Measurements from ENCODE around the gene STK11IP. TPM values are rescaled to one million over a fixed set of nuclear protein-coding genes. Genes with fewer than 3 reads are reported as not detected.

The STK11IP gene
- total RNA-seq, 2 experiments from 2014 or later: 26.4 to 27.5 TPM

DNA sequence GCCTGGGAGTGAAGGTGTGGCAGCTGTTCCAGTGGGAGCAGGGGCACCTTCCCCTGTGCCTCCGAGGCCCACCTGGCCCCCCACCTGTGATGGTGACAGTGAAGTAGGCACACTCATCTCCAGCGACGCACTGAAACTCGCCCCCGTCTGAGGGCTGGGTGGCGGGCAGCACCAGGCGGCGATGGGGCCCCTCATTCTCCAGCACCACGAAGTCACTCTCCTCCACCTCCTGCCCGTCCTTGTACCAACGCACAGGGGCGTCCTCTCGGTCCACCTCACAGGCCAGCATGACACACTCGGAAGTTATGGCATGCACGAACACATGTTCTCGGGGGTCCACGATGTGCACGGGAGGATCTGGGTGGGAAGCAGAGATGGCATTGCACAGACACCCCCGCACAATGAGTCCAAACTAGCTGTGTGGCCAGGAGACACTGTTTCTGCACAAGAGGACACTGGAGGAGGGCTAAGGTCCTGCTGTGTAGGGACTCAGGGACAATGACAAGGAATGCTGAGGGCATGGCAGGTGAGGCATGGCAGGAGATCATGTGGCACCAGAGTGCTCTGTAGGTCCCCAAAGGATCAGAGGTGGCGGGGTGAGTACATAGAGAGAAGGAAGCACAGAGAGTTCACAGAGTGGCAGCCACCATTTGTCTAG is 34.3 kb upstream of the STK11IP start:
- Mint-ChIP-seq H3K36me3 (ENCODE audit: low read depth) (no peaks in the 10 kb centered on the region), H3K27me3 (peaks cover 12% of the 10 kb centered on the region), H3K4me3 (no peak overlapping the region), H3K9me3 (no peaks in the 10 kb centered on the region), H3K4me1 (ENCODE audit: low read depth) (no peaks in the 10 kb centered on the region), H3K27ac (no peak overlapping the region)
- ATAC-seq (no peak), DNase-seq (no peak)
- TF ChIP-seq, protein P1, sequence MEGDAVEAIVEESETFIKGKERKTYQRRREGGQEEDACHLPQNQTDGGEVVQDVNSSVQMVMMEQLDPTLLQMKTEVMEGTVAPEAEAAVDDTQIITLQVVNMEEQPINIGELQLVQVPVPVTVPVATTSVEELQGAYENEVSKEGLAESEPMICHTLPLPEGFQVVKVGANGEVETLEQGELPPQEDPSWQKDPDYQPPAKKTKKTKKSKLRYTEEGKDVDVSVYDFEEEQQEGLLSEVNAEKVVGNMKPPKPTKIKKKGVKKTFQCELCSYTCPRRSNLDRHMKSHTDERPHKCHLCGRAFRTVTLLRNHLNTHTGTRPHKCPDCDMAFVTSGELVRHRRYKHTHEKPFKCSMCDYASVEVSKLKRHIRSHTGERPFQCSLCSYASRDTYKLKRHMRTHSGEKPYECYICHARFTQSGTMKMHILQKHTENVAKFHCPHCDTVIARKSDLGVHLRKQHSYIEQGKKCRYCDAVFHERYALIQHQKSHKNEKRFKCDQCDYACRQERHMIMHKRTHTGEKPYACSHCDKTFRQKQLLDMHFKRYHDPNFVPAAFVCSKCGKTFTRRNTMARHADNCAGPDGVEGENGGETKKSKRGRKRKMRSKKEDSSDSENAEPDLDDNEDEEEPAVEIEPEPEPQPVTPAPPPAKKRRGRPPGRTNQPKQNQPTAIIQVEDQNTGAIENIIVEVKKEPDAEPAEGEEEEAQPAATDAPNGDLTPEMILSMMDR (IDR thresholded peaks at IDR 0.05): no peak
- POLR2A ChIA-PET: no interaction called here
- CTCF ChIA-PET: interaction anchor here (1.0 to 2.0 kb wide), 2 partner anchors 21 to 79 kb away, joined by 3 to 4 read pairs; no protein-coding TSS in a partner anchor
- intact Hi-C loops (cut with micrococcal nuclease): no loop called here

GRCh38 chr2:219565130-219566080 is 32.3 kb upstream of the STK11IP start:
- H3K27me3 Mint-ChIP-seq: peaks cover 25% of the 10 kb centered on the region

DNA sequence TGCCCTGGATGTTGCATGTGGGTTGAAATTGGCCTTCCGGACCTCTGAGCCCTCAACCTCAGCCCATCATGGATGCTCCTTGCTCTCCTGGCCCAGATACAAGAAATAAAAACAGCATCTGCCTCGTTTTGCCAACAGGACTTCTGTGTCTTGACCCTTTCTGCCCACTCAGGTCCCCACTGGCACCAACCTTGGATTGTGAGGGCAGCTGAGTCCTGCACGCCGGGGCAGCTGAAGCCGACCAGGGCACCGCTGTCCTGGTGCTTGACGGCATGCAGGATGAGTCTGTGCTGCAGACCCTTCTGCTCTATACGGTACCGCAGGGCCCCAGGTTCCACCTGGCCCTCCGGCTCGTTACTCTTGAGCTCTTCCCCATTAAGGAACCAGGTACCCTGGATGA is 31.0 kb upstream of the STK11IP start:
- DNase-seq: no peak
- no peaks in the 10 kb centered on the region for H3K4me1 Mint-ChIP-seq (ENCODE audit: low read depth)
- ATAC-seq: no peak
- no peak overlapping the region for H3K4me3 Mint-ChIP-seq
- intact Hi-C loops (cut with micrococcal nuclease): no loop called here
- POLR2A ChIA-PET: no interaction called here
- TF ChIP-seq, protein P1 (IDR thresholded peaks at IDR 0.05): no peak
- H3K27me3 Mint-ChIP-seq: peaks cover 25% of the 10 kb centered on the region
- CTCF ChIA-PET: interaction anchor here (1.1 to 1.4 kb wide), 2 partner anchors 26 to 37 kb away, joined by 3 read pairs; no protein-coding TSS in a partner anchor
- no peaks in the 10 kb centered on the region for H3K9me3 Mint-ChIP-seq
- H3K27ac Mint-ChIP-seq: no peak overlapping the region
- H3K36me3 Mint-ChIP-seq (ENCODE audit: low read depth): no peaks in the 10 kb centered on the region

More at GRCh38 chr2:219565130-219566080, 32.3 kb upstream of the STK11IP start:
- no peaks in the 10 kb centered on the region for H3K9me3 Mint-ChIP-seq
- intact Hi-C loops (cut with micrococcal nuclease): no loop called here
- ChIA-PET POLR2A (no interaction called here), CTCF (interaction anchor here (2.0 kb wide), 1 partner anchor 23 kb away, joined by 4 read pairs; no protein-coding TSS in a partner anchor)
- no peaks in the 10 kb centered on the region for H3K36me3 Mint-ChIP-seq (ENCODE audit: low read depth)
- no peak overlapping the region for H3K4me3 Mint-ChIP-seq
- TF ChIP-seq, protein P1 (IDR thresholded peaks at IDR 0.05): no peak
- no peak overlapping the region for H3K27ac Mint-ChIP-seq
- DNase-seq (no peak), ATAC-seq (no peak)
- no peaks in the 10 kb centered on the region for H3K4me1 Mint-ChIP-seq (ENCODE audit: low read depth)

DNA sequence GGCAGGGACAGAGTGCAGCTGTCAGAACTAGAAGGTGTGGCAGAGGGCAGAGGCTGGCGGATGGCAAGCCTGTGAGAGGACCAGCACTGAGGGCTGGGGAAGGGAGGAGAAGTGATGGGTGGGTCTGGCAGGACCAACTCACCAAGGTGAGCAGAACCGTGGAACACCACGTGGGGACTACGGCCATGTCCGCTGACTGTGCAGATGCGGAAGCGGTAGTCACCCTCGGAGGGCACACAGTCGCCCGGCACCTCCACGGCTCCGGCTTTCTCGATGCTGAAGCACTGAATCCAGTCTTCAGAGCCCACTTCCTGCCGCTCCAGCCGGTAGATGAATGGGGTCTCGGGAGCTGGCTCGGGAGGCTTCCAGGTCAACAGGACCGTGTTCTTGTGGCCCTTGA is 30.5 kb upstream of the STK11IP start:
- no peaks in the 10 kb centered on the region for H3K36me3 Mint-ChIP-seq (ENCODE audit: low read depth)
- intact Hi-C loops (cut with micrococcal nuclease): no loop called here
- no peaks in the 10 kb centered on the region for H3K4me1 Mint-ChIP-seq (ENCODE audit: low read depth)
- CTCF ChIA-PET: interaction anchor here (0.7 to 1.4 kb wide), 3 partner anchors 26 to 71 kb away, joined by 3 read pairs; a partner anchor contains a TSS
- H3K27me3 Mint-ChIP-seq: peaks cover 30% of the 10 kb centered on the region
- POLR2A ChIA-PET: no interaction called here
- no peak for ATAC-seq
- no peaks in the 10 kb centered on the region for H3K9me3 Mint-ChIP-seq
- H3K4me3 Mint-ChIP-seq: no peak overlapping the region
- TF ChIP-seq, protein P1 (IDR thresholded peaks at IDR 0.05): no peak
- DNase-seq: no peak
- no peak overlapping the region for H3K27ac Mint-ChIP-seq

Measured in activated CD8-positive, alpha-beta T cell treated with anti-CD3 and anti-CD28 coated beads for 36 hours (primary cell).